NB4 (cell line): ENCODE results near the gene GXYLT1.

ENCODE experiments used
- DNase-seq: peaks from one replicate; pipeline ENCODE4 v3.0.0; 2010; ENCODE audit warnings: low read depth
- H3K4me3 ChIP-seq: one replicate; pipeline ENCODE4 v1.5.1; 2011; ENCODE audit warnings: mild to moderate bottlenecking, low read depth, low read length, moderate library complexity
- CTCF ChIP-seq: IDR thresholded peaks from one replicate; pipeline ENCODE4 v1.5.1; 2012; ENCODE audit warnings: low read depth, low read length
- MAX ChIP-seq: IDR thresholded peaks from 2 replicates; pipeline ENCODE4 v1.6.1; 2011; ENCODE audit warnings: low read depth, low read length
- MYC ChIP-seq: IDR thresholded peaks from 2 replicates; pipeline ENCODE4 v1.6.1; 2011; ENCODE audit warnings: low read depth, low read length
- POLR2A ChIP-seq: IDR thresholded peaks from 2 replicates; pipeline ENCODE4 v1.6.1; 2011; ENCODE audit warnings: mild to moderate bottlenecking; ENCODE audit not compliant: insufficient read length; ENCODE audit errors: extremely low read depth

GXYLT1 gene

GRCh38 chr12:42090899-42091298, 53.8 kb downstream of the GXYLT1 start:
- no peak overlapping the region for H3K4me3 ChIP-seq
- no peak for DNase-seq
- TF ChIP-seq MAX: no peak
- TF ChIP-seq MYC: no peak
- TF ChIP-seq CTCF: no peak

GRCh38 chr12:42086031-42086430, 58.6 kb downstream of the GXYLT1 start:
- H3K4me3 ChIP-seq: no peak overlapping the region
- no peak for DNase-seq
- TF ChIP-seq CTCF: no peak
- no peak for TF ChIP-seq MYC
- TF ChIP-seq MAX: no peak
- no peak for TF ChIP-seq POLR2A

GRCh38 chr12:42085594-42085993, 59.1 kb downstream of the GXYLT1 start:
- no peak for TF ChIP-seq POLR2A
- no peak for TF ChIP-seq CTCF
- DNase-seq: no peak
- no peak overlapping the region for H3K4me3 ChIP-seq

DNA sequence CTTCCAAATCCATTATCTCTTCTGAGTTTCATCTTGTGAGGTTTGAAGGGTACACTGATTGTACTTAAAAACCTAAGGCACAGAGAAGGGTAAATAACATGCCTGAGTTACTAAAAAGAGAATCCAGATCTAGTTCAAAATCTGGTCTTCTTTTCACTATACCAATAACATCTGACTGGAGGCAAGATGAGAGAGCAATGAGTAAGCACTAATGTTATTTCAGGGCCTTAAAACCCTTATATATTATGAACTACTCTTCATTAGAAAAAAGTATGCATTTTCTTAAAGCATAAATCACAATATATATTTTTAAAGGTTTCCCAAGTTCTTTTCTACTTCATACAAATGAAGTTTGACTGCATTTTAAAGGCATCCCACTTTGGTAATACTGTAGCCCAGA, 60.2 kb downstream of the GXYLT1 start:
- TF ChIP-seq CTCF: no peak
- TF ChIP-seq POLR2A: no peak
- no peak for TF ChIP-seq MYC
- no peak for TF ChIP-seq MAX
- H3K4me3 ChIP-seq: no peak overlapping the region
- DNase-seq: no peak

DNA sequence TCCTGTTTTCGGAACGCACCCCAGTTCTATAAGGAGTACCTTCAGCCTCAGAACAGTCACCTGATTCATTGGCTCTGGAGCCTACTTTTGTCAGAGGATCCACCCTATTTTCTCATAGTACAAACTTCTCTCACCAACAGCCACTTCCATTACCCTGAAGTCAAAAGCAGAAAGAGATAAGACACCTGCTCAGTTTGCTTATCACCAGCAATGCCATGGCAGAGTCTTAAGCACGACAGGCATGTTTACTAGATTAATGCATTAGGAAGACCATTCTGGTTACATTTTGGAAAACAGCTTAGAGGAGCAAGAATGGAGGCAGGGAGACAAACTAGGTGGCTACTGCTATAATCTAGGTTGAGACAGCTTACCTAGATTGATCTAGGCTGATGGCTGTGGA, 67.7 kb downstream of the GXYLT1 start:
- no peak for DNase-seq
- TF ChIP-seq MYC: no peak
- TF ChIP-seq POLR2A: no peak
- no peak for TF ChIP-seq MAX
- no peak for TF ChIP-seq CTCF
- H3K4me3 ChIP-seq: no peak overlapping the region

GRCh38 chr12:42070036-42070435, 74.6 kb downstream of the GXYLT1 start:
- no peak overlapping the region for H3K4me3 ChIP-seq
- no peak for DNase-seq
- TF ChIP-seq MAX (no peak), POLR2A (no peak)

DNA sequence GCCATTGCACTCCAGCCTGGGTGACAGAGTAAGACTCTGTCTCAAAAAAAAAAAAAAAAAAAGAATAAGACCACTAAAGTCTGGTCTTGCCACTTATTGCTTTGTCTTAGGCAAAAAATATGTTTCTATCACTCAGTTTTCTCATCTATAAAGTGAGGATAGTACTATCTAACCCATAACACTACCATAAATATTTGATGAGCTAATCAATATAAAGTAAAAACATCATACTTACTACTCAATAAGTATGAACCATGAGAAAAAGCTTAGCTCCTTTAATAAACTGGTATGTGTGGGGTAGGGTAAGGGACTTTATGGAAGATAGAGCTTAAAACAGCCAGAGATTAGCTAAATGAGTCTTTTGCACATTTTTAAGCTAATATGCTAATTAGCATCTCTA, 85.5 kb downstream of the GXYLT1 start:
- no peak overlapping the region for H3K4me3 ChIP-seq
- TF ChIP-seq POLR2A (no peak), MAX (no peak), MYC (no peak), CTCF (no peak)
- DNase-seq: no peak
